ENCODE measurements around the gene VMAC.

Gene VMAC

DNA sequence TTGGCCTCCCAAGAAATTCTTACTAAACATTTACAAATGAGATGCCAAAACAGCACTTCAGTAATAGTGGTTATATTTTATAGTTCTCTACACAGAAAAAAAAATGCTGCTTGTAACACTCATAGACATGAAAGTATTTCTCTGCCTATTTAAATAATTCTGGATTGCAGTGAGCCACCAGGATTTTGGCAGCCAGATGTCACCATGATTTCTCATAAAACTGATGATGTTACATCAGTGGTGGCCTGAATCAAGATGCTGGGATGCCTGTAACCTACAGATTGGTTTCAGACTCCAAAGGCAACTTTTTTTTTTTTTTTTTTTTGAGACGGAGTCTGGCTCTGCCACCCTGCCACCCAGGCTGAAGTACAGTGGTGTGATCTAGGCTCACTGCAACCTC, 6.7 kb downstream of the VMAC start:
- H3K4me3 ChIP-seq (ENCODE audit: insufficient read depth, low read length, poor library complexity, severe bottlenecking), result no peak overlapping the region
- H3K27me3 ChIP-seq (ENCODE audit: low read length), result no peaks in the 10 kb centered on the region
- no peaks in the 10 kb centered on the region for H3K9me2 ChIP-seq (replicated peaks; ENCODE audit: insufficient read depth, low read length)
- no peaks in the 10 kb centered on the region; the same call in 1 of the 2 replicates for H3F3A ChIP-seq (ENCODE audit: insufficient read depth)
- no peaks in the 10 kb centered on the region for H3K79me2 ChIP-seq (ENCODE audit: insufficient read depth, low read length)
- H3K4me2 ChIP-seq (ENCODE audit: low read depth, low read length, poor library complexity, severe bottlenecking), result no peak overlapping the region
- no peaks in the 10 kb centered on the region for H3K36me3 ChIP-seq (ENCODE audit: low read length)
- no peak overlapping the region for H3K9ac ChIP-seq (ENCODE audit: low read length)
- TF ChIP-seq, protein P1, sequence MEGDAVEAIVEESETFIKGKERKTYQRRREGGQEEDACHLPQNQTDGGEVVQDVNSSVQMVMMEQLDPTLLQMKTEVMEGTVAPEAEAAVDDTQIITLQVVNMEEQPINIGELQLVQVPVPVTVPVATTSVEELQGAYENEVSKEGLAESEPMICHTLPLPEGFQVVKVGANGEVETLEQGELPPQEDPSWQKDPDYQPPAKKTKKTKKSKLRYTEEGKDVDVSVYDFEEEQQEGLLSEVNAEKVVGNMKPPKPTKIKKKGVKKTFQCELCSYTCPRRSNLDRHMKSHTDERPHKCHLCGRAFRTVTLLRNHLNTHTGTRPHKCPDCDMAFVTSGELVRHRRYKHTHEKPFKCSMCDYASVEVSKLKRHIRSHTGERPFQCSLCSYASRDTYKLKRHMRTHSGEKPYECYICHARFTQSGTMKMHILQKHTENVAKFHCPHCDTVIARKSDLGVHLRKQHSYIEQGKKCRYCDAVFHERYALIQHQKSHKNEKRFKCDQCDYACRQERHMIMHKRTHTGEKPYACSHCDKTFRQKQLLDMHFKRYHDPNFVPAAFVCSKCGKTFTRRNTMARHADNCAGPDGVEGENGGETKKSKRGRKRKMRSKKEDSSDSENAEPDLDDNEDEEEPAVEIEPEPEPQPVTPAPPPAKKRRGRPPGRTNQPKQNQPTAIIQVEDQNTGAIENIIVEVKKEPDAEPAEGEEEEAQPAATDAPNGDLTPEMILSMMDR (IDR thresholded peaks at IDR 0.05; ENCODE audit: insufficient read depth, low read length, poor library complexity, severe bottlenecking), result no peak
- no peak for TF ChIP-seq EZH2phosphoT487 (conservative IDR thresholded peaks at IDR 0.05; ENCODE audit: low read length)
- H4K20me1 ChIP-seq (ENCODE audit: low read depth, low read length), result no peaks in the 10 kb centered on the region
- H3K9me3 ChIP-seq (ENCODE audit: insufficient read depth, low read length), result no peaks in the 10 kb centered on the region
- H2AFZ ChIP-seq (ENCODE audit: low read depth, low read length, severe bottlenecking), result no peak overlapping the region
- no peak overlapping the region for H3K27ac ChIP-seq (ENCODE audit: low read depth, low read length)

DNA sequence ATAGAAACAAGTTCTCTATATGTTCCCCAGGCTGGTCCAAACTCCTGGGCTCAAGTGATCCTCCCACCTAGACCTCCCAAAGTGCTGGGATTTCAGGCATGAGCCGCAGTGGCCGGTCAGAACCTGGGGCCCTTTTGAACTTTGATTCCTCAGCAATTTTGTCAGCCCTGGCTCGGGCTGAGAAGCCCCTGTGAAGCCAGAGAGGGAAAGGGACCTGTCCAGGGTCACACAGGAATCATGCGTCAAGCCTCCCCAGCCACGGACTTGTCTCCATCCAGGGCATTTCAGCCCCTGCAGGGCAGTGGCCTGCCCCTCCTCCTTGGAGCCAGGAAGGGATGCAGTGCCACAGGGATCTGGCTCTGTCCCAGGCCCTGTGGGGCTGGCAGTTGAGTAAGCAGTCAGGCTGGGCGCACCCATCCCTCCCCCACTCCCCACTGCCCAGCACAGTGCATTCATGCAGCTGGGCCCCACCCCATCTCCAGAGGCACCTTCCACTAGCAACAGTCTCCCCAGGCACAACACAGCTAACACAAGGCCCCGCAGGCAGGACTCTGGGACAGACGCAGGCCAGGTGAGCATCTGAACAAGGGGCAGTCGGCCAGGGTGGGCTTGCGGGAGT, 9.2 kb downstream of the VMAC start, which contains the start of gene CAPS:
CAPS (plus strand) TSS at position 516 of the 619 bp plus-strand sequence. CDS start 153 bp downstream, outside the sequence.
- Histone ChIP-seq H3K79me2 (ENCODE audit: insufficient read depth, low read length) (no peaks in the 10 kb centered on the region), H3K27me3 (ENCODE audit: low read length) (no peaks in the 10 kb centered on the region), H3K36me3 (ENCODE audit: low read length) (no peaks in the 10 kb centered on the region), H3K4me2 (ENCODE audit: low read depth, low read length, poor library complexity, severe bottlenecking) (no peak within 1 kb of the TSS), H3K9ac (ENCODE audit: low read length) (no peak within 1 kb of the TSS), H3K9me2 (replicated peaks; ENCODE audit: insufficient read depth, low read length) (no peaks in the 10 kb centered on the region), H3K4me3 (ENCODE audit: insufficient read depth, low read length, poor library complexity, severe bottlenecking) (no peak within 1 kb of the TSS), H4K20me1 (ENCODE audit: low read depth, low read length) (no peaks in the 10 kb centered on the region), H3K27ac (ENCODE audit: low read depth, low read length) (no peak within 1 kb of the TSS), H2AFZ (ENCODE audit: low read depth, low read length, severe bottlenecking) (no peak within 1 kb of the TSS), H3F3A (ENCODE audit: insufficient read depth) (no peaks in the 10 kb centered on the region; the same call in 1 of the 2 replicates), H3K9me3 (ENCODE audit: insufficient read depth, low read length) (no peaks in the 10 kb centered on the region)
- TF ChIP-seq, protein P1 (IDR thresholded peaks at IDR 0.05; ENCODE audit: insufficient read depth, low read length, poor library complexity, severe bottlenecking), result no peak
- no peak for TF ChIP-seq EZH2phosphoT487 (conservative IDR thresholded peaks at IDR 0.05; ENCODE audit: low read length)

DNA sequence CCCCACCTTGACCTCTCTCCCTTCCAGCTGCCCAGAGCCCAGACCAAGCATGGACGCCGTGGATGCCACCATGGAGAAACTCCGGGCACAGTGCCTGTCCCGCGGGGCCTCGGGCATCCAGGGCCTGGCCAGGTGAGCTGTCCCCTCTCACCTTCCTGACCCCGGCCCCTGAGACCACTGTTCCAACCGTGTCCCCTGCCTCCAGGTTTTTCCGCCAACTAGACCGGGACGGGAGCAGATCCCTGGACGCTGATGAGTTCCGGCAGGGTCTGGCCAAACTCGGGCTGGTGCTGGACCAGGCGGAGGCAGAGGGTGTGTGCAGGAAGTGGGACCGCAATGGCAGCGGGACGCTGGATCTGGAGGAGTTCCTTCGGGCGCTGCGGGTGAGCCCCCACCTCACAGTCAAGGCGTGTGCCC, 9.7 kb downstream of the VMAC start:
- no peak overlapping the region for H2AFZ ChIP-seq (ENCODE audit: low read depth, low read length, severe bottlenecking)
- no peaks in the 10 kb centered on the region for H4K20me1 ChIP-seq (ENCODE audit: low read depth, low read length)
- no peak overlapping the region for H3K9ac ChIP-seq (ENCODE audit: low read length)
- H3K36me3 ChIP-seq (ENCODE audit: low read length), result no peaks in the 10 kb centered on the region
- H3K4me2 ChIP-seq (ENCODE audit: low read depth, low read length, poor library complexity, severe bottlenecking), result no peak overlapping the region
- TF ChIP-seq, protein P1 (IDR thresholded peaks at IDR 0.05; ENCODE audit: insufficient read depth, low read length, poor library complexity, severe bottlenecking), result no peak
- no peak for TF ChIP-seq EZH2phosphoT487 (conservative IDR thresholded peaks at IDR 0.05; ENCODE audit: low read length)
- H3K9me2 ChIP-seq (replicated peaks; ENCODE audit: insufficient read depth, low read length), result no peaks in the 10 kb centered on the region
- H3K4me3 ChIP-seq (ENCODE audit: insufficient read depth, low read length, poor library complexity, severe bottlenecking), result no peak overlapping the region
- no peaks in the 10 kb centered on the region for H3K27me3 ChIP-seq (ENCODE audit: low read length)
- no peak overlapping the region for H3K27ac ChIP-seq (ENCODE audit: low read depth, low read length)
- H3K9me3 ChIP-seq (ENCODE audit: insufficient read depth, low read length), result no peaks in the 10 kb centered on the region
- no peaks in the 10 kb centered on the region for H3K79me2 ChIP-seq (ENCODE audit: insufficient read depth, low read length)
- H3F3A ChIP-seq (ENCODE audit: insufficient read depth), result no peaks in the 10 kb centered on the region; the same call in 1 of the 2 replicates
